Neural cell (in vitro differentiated cells): ENCODE measurements around the gene CERT1. TPM values are rescaled to one million over a fixed set of nuclear protein-coding genes. Genes with fewer than 3 reads are reported as not detected.

ENCODE experiments used
- polyA plus RNA-seq: library from polyadenylated mRNA; depleted of rRNA; stranded (reverse); fragments of >200 nt; gene quantifications from 2 replicates; pipeline ENCODE4 v1.2.3, GENCODE V29; 2014
- small RNA-seq, 3 experiments: library from RNA; depleted of rRNA; stranded (forward); fragments of <200 nt; gene quantifications; one replicate each; pipeline ENCODE3, GENCODE V24; 2012

Gene CERT1
- polyA plus RNA-seq, 1 donor from 2014 or later = 24.3 TPM

Small RNAs within 50 kb of the gene (small RNA-seq; reads per million reads assigned to genes)
- 0 reads per million in 3 experiments for gene RNU7-175P

Other genes starting within 250 kb of the CERT1 start
- gene HMGCR, start 174.4 kb downstream of the CERT1 start, polyA plus RNA-seq = 293 and 309 TPM in 2 replicates
- gene POLK, start 262 bp upstream of the CERT1 start, polyA plus RNA-seq = 29.0 and 36.4 TPM in 2 replicates
- 0.37 TPM in 1 of 2 replicates, not detected in the other for gene ANKDD1B, start 99.8 kb upstream of the CERT1 start, polyA plus RNA-seq
- 36.1 and 36.4 TPM in 2 replicates for gene POC5, start 205.8 kb upstream of the CERT1 start, polyA plus RNA-seq